PC-3 (cell line): ENCODE data around the gene LAMTOR5.

Source experiments
- CTCF ChIP-seq: fragments of 300-600 bp; sonication (generic); conservative IDR thresholded peaks from 2 replicates; pipeline ENCODE4 v1.5.1; 2017; ENCODE audit warnings: antibody characterized with exemption, low read depth, mild to moderate bottlenecking, low read length
- EZH2phosphoT487 ChIP-seq: fragments of 300-600 bp; sonication (generic); IDR thresholded peaks from 2 replicates; pipeline ENCODE4 v1.6.1; 2018; ENCODE audit warnings: mild to moderate bottlenecking, antibody characterized with exemption, low read length, borderline replicate concordance

GRCh38 chr1:110394493-110394820, 13.0 kb downstream of the LAMTOR5 start:
- no peak for TF ChIP-seq CTCF
- no peak for TF ChIP-seq EZH2phosphoT487
